ENCODE measurements around the gene PTEN.

DNA sequence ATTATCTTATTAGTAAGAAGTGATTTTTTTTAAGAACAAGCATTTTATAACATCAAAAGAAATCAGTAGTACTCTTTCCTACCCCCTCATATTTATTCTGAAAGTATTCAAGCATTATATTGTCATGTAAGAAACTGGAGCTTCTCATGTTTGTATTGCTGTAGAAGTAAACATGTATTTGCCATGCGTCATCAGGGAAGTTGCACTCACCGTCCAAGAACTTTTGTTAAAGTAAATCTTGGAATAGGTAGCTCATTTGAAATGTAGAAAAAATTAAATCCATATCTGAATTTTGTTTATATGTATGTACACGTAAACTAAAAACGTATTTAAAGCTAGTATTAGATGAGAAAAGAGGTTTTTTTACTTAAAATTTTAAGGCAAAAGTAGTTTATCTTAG lies 96.8 kb downstream of the PTEN start:
- no peak for TF ChIP-seq POLR2A (IDR thresholded peaks at IDR 0.05)
- TF ChIP-seq, protein P1, sequence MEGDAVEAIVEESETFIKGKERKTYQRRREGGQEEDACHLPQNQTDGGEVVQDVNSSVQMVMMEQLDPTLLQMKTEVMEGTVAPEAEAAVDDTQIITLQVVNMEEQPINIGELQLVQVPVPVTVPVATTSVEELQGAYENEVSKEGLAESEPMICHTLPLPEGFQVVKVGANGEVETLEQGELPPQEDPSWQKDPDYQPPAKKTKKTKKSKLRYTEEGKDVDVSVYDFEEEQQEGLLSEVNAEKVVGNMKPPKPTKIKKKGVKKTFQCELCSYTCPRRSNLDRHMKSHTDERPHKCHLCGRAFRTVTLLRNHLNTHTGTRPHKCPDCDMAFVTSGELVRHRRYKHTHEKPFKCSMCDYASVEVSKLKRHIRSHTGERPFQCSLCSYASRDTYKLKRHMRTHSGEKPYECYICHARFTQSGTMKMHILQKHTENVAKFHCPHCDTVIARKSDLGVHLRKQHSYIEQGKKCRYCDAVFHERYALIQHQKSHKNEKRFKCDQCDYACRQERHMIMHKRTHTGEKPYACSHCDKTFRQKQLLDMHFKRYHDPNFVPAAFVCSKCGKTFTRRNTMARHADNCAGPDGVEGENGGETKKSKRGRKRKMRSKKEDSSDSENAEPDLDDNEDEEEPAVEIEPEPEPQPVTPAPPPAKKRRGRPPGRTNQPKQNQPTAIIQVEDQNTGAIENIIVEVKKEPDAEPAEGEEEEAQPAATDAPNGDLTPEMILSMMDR (IDR thresholded peaks at IDR 0.05): no peak
